Natural killer cell (primary cell): Measurements from ENCODE around the gene TTC38. TPM values are rescaled to one million over a fixed set of nuclear protein-coding genes. Genes with fewer than 3 reads are reported as not detected.

ENCODE experiments used
- ATAC-seq, 3 donors: fragments of 150-1000 bp in 2 of 3; fragments of 200-7000 bp in 1 of 3; cut with Tn5 transposase; 1 replicate in 1 of 3; 2 replicates in 2 of 3; pipeline ENCODE4 v1.10.0; 2021; ENCODE audit warnings: mild to moderate bottlenecking in 2 of 3, moderate library complexity in 2 of 3
- DNase-seq, 2 donors: peaks; one replicate each; pipeline versions ENCODE4 v3.0.0 to v3.0.0-alpha.2; 2013 to 2021; ENCODE audit warnings: mixed read lengths in 1 of 2
- H3K27ac ChIP-seq: one replicate; pipeline ENCODE4 v1.5.1; 2013; ENCODE audit warnings: mild to moderate bottlenecking, low read length
- H3K27me3 ChIP-seq: one replicate; pipeline ENCODE4 v1.6.1; 2013; ENCODE audit warnings: low read length; ENCODE audit not compliant: control insufficient read depth, insufficient read depth
- H3K36me3 ChIP-seq: one replicate; pipeline ENCODE4 v1.6.1; 2013; ENCODE audit warnings: low read length; ENCODE audit not compliant: control insufficient read depth, insufficient read depth
- H3K4me1 ChIP-seq: one replicate; pipeline ENCODE4 v1.6.1; 2013; ENCODE audit warnings: low read length; ENCODE audit not compliant: control insufficient read depth, insufficient read depth
- H3K4me3 ChIP-seq: one replicate; pipeline ENCODE4 v1.5.1; 2013; ENCODE audit warnings: low read length
- H3K9me3 ChIP-seq: one replicate; pipeline ENCODE4 v1.6.1; 2013; ENCODE audit warnings: low read length; ENCODE audit not compliant: control insufficient read depth, insufficient read depth
- H3K27ac Mint-ChIP-seq, 2 donors: one replicate each; pipeline ENCODE4 v1.8.0; 2022; ENCODE audit warnings: mild to moderate bottlenecking in 2 of 2, mixed read lengths in 2 of 2, moderate library complexity in 1 of 2
- H3K27me3 Mint-ChIP-seq, 2 donors: one replicate each; pipeline ENCODE4 v1.8.0; 2022; ENCODE audit warnings: low read depth in 2 of 2, mixed read lengths in 2 of 2
- H3K36me3 Mint-ChIP-seq: one replicate; pipeline ENCODE4 v1.8.0; 2022; ENCODE audit warnings: mixed read lengths
- H3K4me1 Mint-ChIP-seq, 2 donors: one replicate each; pipeline ENCODE4 v1.8.0; 2022; ENCODE audit warnings: mixed read lengths in 2 of 2
- H3K4me3 Mint-ChIP-seq: one replicate; pipeline ENCODE4 v1.8.0; 2022; ENCODE audit warnings: mild to moderate bottlenecking, moderate library complexity, mixed read lengths
- H3K9me3 Mint-ChIP-seq, 2 donors: one replicate each; pipeline ENCODE4 v1.8.0; 2022; ENCODE audit warnings: mixed read lengths in 2 of 2
- WGBS: methylation state at CpG from one replicate; pipeline ENCODE4 v1.1.7; 2013; ENCODE audit warnings: missing lambda C conversion rate; ENCODE audit not compliant: insufficient coverage; 5-methylcytosine and 5-hydroxymethylcytosine counted together
- intact Hi-C: fragments of 100-400 bp; cut with micrococcal nuclease; formaldehyde crosslinking; loops from one replicate; pipeline ENCODE4 v1.14.2; 2022
- total RNA-seq, 4 donors: library from RNA; stranded (reverse); fragments of 120-200 nt in 1 of 4; gene quantifications; one replicate each; pipeline versions ENCODE4 v1.2.3 to v1.2.4, GENCODE V29; 2013 to 2022
- TF ChIP-seq, protein P1 (sequence below): fragments of 200-600 bp; IDR thresholded peaks from one replicate; pipeline ENCODE4 v1.8.0; 2022; ENCODE audit warnings: antibody characterized with exemption

Gene TTC38
- total RNA-seq, 3 donors from 2014 or later (not counting 1 experiment from before 2014, with no cell fraction given), result 251 to 313 (median 312) TPM

DNA sequence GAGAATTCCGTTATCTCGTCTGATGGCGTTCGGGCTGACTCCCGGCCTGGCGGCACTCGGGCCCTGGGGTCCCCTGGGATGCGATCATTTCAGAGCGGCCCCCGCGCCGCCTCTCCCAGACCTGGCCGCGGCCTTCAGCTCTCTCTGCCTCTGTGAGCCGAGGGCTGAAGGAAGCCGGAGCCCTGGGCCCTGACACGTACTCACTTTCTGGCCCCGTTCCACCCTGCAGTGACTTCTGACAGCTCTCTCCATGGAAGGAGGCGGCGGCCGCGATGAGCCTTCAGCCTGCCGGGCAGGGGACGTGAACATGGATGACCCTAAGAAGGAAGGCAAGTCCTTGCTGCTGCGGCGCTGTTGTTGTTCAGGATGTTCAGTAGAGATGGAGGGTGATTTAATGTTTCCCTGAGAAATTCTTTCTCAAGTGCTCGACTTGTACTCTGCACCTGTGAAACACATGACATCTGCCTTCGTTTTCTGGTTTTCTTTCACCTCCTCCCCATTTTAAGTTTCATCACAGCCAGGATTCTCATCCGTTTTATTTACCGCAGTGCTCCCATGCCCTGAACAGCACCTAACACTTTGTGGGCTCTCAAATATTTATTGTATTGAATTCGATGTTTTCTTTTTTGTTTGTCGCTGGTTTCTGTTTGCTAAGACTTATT, 29.5 kb downstream of the TTC38 start:
- DNase-seq (peak in 1 of 2 donors; percentile 19), ATAC-seq (no peak)
- Mint-ChIP-seq H3K4me3 (peak overlapping the region; percentile 82), H3K36me3 (no peaks in the 10 kb centered on the region), H3K4me1 (peaks cover 45 to 52% of the 10 kb centered on the region in 2 donors), H3K27ac (peak overlapping the region; percentile 27 to 99), H3K9me3 (no peaks in the 10 kb centered on the region), H3K27me3 (no peaks in the 10 kb centered on the region)
- 9% methylated on average over 32 of the region's 32 CpGs for WGBS
- H3K4me1 ChIP-seq, result peaks cover 38% of the 10 kb centered on the region
- intact Hi-C loops, result loop anchor here (2.0 to 10.0 kb wide), 5 partner anchors 16 to 302 kb away; no protein-coding TSS in a partner anchor
- no peaks in the 10 kb centered on the region for H3K9me3 ChIP-seq
- peak overlapping the region; percentile 35 for H3K4me3 ChIP-seq
- TF ChIP-seq, protein P1, sequence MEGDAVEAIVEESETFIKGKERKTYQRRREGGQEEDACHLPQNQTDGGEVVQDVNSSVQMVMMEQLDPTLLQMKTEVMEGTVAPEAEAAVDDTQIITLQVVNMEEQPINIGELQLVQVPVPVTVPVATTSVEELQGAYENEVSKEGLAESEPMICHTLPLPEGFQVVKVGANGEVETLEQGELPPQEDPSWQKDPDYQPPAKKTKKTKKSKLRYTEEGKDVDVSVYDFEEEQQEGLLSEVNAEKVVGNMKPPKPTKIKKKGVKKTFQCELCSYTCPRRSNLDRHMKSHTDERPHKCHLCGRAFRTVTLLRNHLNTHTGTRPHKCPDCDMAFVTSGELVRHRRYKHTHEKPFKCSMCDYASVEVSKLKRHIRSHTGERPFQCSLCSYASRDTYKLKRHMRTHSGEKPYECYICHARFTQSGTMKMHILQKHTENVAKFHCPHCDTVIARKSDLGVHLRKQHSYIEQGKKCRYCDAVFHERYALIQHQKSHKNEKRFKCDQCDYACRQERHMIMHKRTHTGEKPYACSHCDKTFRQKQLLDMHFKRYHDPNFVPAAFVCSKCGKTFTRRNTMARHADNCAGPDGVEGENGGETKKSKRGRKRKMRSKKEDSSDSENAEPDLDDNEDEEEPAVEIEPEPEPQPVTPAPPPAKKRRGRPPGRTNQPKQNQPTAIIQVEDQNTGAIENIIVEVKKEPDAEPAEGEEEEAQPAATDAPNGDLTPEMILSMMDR, result no peak
- H3K36me3 ChIP-seq, result peaks cover 16% of the 10 kb centered on the region
- no peak overlapping the region for H3K27ac ChIP-seq
- no peaks in the 10 kb centered on the region for H3K27me3 ChIP-seq

DNA sequence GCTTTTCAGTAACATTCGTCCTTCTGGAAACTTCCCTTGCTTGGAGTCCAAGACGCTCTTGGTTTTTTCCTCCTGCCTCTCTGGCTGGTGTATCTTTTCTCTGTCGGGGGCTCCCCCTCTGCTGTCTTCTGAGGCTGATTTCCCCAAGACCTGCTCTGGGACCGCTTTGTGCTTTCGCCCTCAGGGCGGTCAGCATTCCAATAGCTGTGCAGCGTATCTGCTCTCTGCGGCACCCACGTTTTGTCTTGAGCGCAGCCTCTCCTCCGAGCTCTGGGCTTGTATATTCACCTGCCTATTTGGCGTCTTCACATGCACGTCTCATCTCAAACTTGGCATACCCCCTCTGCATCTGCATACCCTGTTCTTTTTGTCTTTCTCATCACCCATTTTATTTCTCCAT, 31.3 kb downstream of the TTC38 start:
- Mint-ChIP-seq H3K9me3 (no peaks in the 10 kb centered on the region), H3K4me3 (peak overlapping the region; percentile 0), H3K27me3 (no peaks in the 10 kb centered on the region), H3K27ac (no peak overlapping the region), H3K4me1 (peaks cover 29 to 33% of the 10 kb centered on the region in 2 donors), H3K36me3 (no peaks in the 10 kb centered on the region)
- 95% methylated on average over 13 of the region's 13 CpGs for WGBS
- H3K4me1 ChIP-seq, result peaks cover 21% of the 10 kb centered on the region
- TF ChIP-seq, protein P1, result no peak
- H3K9me3 ChIP-seq, result no peaks in the 10 kb centered on the region
- no peaks in the 10 kb centered on the region for H3K36me3 ChIP-seq
- no peak overlapping the region for H3K27ac ChIP-seq
- ATAC-seq (no peak), DNase-seq (no peak)
- H3K27me3 ChIP-seq, result no peaks in the 10 kb centered on the region
- intact Hi-C loops, result loop anchor here (5.0 to 10.0 kb wide), 4 partner anchors 152 to 304 kb away; no protein-coding TSS in a partner anchor
- no peak overlapping the region for H3K4me3 ChIP-seq

DNA sequence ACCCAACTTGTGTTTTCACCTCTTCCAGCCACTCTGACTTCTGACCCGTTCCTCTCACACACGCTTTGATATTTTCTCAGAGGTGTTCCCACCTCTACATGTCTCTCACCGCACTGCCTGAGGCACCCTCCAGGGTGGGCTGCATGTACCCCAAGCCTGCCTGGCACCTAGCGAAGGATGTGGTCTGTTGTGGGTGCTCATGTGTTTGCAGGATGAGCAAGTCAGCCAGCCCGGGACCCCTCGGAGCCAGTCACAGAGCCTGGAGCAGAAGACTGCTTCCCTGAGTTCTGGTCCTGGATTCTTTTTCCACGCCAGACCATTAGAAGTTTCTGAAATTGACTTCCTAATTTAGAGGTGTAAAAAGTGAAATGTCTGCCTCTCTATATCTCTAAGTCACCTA, 32.7 kb downstream of the TTC38 start:
- peaks cover 20 to 25% of the 10 kb centered on the region in 2 donors for H3K4me1 Mint-ChIP-seq
- Histone ChIP-seq H3K9me3 (no peaks in the 10 kb centered on the region), H3K4me1 (peaks cover 16% of the 10 kb centered on the region), H3K27ac (no peak overlapping the region), H3K4me3 (no peak overlapping the region), H3K27me3 (no peaks in the 10 kb centered on the region), H3K36me3 (no peaks in the 10 kb centered on the region)
- DNase-seq (no peak), ATAC-seq (no peak)
- H3K4me3 Mint-ChIP-seq, result no peak overlapping the region
- no peaks in the 10 kb centered on the region for H3K36me3 Mint-ChIP-seq
- TF ChIP-seq, protein P1, result no peak
- no peak overlapping the region for H3K27ac Mint-ChIP-seq
- intact Hi-C loops, result no loop called here
- H3K9me3 Mint-ChIP-seq, result no peaks in the 10 kb centered on the region
- H3K27me3 Mint-ChIP-seq, result no peaks in the 10 kb centered on the region
- 97% methylated on average over 7 of the region's 7 CpGs for WGBS
